IMR-90 (cell line): Measurements from ENCODE around the gene HLA-DMB. TPM values are rescaled to one million over a fixed set of nuclear protein-coding genes. Genes with fewer than 3 reads are reported as not detected.

Experiments used
- ATAC-seq: fragments of 200-7000 bp; cut with Tn5 transposase; 2 replicates; pipeline ENCODE4 v1.9.1; 2020; ENCODE audit warnings: low read depth, mild to moderate bottlenecking, moderate library complexity
- BruUV-seq: library from RNA; stranded (reverse); fragments of 400-500 nt; replicated peaks from 2 replicates; lab custom pipeline; 2021; lab: Mats Ljungman, UMichigan
- CTCF ChIA-PET: fragments of 300-600 bp; formaldehyde crosslinking; extraction: SDS; loops from one replicate; lab custom pipeline; 2021; ENCODE audit warnings: antibody characterized with exemption; lab: Yijun Ruan, JAX
- POLR2A ChIA-PET: fragments of 300-600 bp; sonication (Branson Sonifier 250); formaldehyde crosslinking; loops from one replicate; lab custom pipeline; 2022; ENCODE audit warnings: antibody characterized with exemption; ENCODE audit not compliant: unreplicated experiment; lab: Charles Lee
- DNase-seq: peaks from one replicate; pipeline ENCODE4 v3.0.0; 2013
- H2AFZ ChIP-seq: replicated peaks from 2 replicates; pipeline ENCODE3; 2013; ENCODE audit warnings: low read length, mild to moderate bottlenecking; ENCODE audit not compliant: poor library complexity
- H2AK5ac ChIP-seq: 2 replicates; pipeline ENCODE4 v1.6.1; 2013; ENCODE audit warnings: low read depth, low read length, inconsistent platforms
- H2AK9ac ChIP-seq: replicated peaks from 2 replicates; pipeline ENCODE3; 2013; ENCODE audit warnings: mild to moderate bottlenecking, low read depth, low read length, moderate library complexity; ENCODE audit not compliant: poor library complexity
- H2BK120ac ChIP-seq: 2 replicates; pipeline ENCODE4 v1.6.1; 2013; ENCODE audit warnings: low read depth, low read length, inconsistent platforms
- H2BK15ac ChIP-seq: 3 replicates; pipeline ENCODE4 v1.6.1; 2013; ENCODE audit warnings: low read depth, low read length, inconsistent platforms
- H2BK20ac ChIP-seq: 2 replicates; pipeline ENCODE4 v1.6.1; 2013; ENCODE audit warnings: low read depth, mild to moderate bottlenecking, inconsistent platforms, low read length, moderate library complexity
- H2BK5ac ChIP-seq: 2 replicates; pipeline ENCODE4 v1.6.1; 2013; ENCODE audit warnings: mild to moderate bottlenecking, low read depth, low read length, inconsistent platforms; ENCODE audit not compliant: poor library complexity, severe bottlenecking
- H3K14ac ChIP-seq: replicated peaks from 2 replicates; pipeline ENCODE4 v1.6.1; 2013; ENCODE audit warnings: low read depth, low read length, inconsistent platforms
- H3K18ac ChIP-seq: 2 replicates; pipeline ENCODE4 v1.6.1; 2013; ENCODE audit warnings: low read depth, low read length, control low read depth
- H3K23ac ChIP-seq: 2 replicates; pipeline ENCODE4 v1.6.1; 2013; ENCODE audit warnings: low read depth, low read length, inconsistent platforms
- H3K27ac ChIP-seq: 2 replicates; pipeline ENCODE4 v1.5.1; 2013; ENCODE audit warnings: mild to moderate bottlenecking, control low read depth, low read length; ENCODE audit not compliant: insufficient read depth
- H3K27me3 ChIP-seq: 2 replicates; pipeline ENCODE4 v1.6.1; 2013; ENCODE audit warnings: low read length; ENCODE audit not compliant: control insufficient read depth, insufficient read depth
- H3K36me3 ChIP-seq: 2 replicates; pipeline ENCODE4 v1.6.1; 2013; ENCODE audit warnings: low read length, mixed read lengths; ENCODE audit not compliant: control insufficient read depth, insufficient read depth
- H3K4ac ChIP-seq: 2 replicates; pipeline ENCODE4 v1.6.1; 2013; ENCODE audit warnings: low read depth, low read length, inconsistent platforms
- H3K4me1 ChIP-seq: 2 replicates; pipeline ENCODE4 v1.6.1; 2013; ENCODE audit warnings: low read length, mixed read lengths; ENCODE audit not compliant: control insufficient read depth, insufficient read depth
- H3K4me2 ChIP-seq: 2 replicates; pipeline ENCODE4 v1.6.1; 2013; ENCODE audit warnings: low read depth, mild to moderate bottlenecking, control low read depth, low read length, moderate library complexity
- H3K4me3 ChIP-seq: 2 replicates; pipeline ENCODE4 v1.5.1; 2013; ENCODE audit warnings: low read depth, mild to moderate bottlenecking, control low read depth, low read length, moderate library complexity; ENCODE audit not compliant: insufficient read depth
- H3K56ac ChIP-seq: 2 replicates; pipeline ENCODE4 v1.6.1; 2013; ENCODE audit warnings: low read length, inconsistent platforms; ENCODE audit not compliant: insufficient read depth; ENCODE audit errors: extremely low read depth
- H3K79me1 ChIP-seq, 2 experiments: 2 replicates each; pipeline ENCODE4 v1.6.1; 2013; ENCODE audit warnings: low read length in 2 of 2, inconsistent platforms in 1 of 2, low read depth in 1 of 2
- H3K9ac ChIP-seq: 2 replicates; pipeline ENCODE4 v1.6.1; 2013; ENCODE audit warnings: low read depth, low read length, control low read depth
- H3K9me1 ChIP-seq: 2 replicates; pipeline ENCODE4 v1.6.1; 2013; ENCODE audit warnings: low read length, inconsistent platforms; ENCODE audit not compliant: insufficient read depth
- H3K9me3 ChIP-seq: 2 replicates; pipeline ENCODE4 v1.6.1; 2013; ENCODE audit warnings: low read length; ENCODE audit not compliant: control insufficient read depth, insufficient read depth
- H4K20me1 ChIP-seq: 2 replicates; pipeline ENCODE4 v1.6.1; 2013; ENCODE audit warnings: low read length, inconsistent platforms; ENCODE audit not compliant: insufficient read depth
- H4K5ac ChIP-seq: 2 replicates; pipeline ENCODE4 v1.6.1; 2013; ENCODE audit warnings: mild to moderate bottlenecking, low read depth, low read length, control low read depth
- H4K8ac ChIP-seq, 2 experiments: 2 replicates each; pipeline ENCODE4 v1.6.1; 2013; ENCODE audit warnings: low read depth in 2 of 2, low read length in 2 of 2, control low read depth in 1 of 2, inconsistent platforms in 1 of 2
- H4K91ac ChIP-seq: 2 replicates; pipeline ENCODE4 v1.6.1; 2013; ENCODE audit warnings: low read depth, low read length, inconsistent platforms; ENCODE audit not compliant: insufficient read depth
- FOS ChIP-seq: fragments of 150-350 bp; IDR thresholded peaks from 2 replicates; pipeline ENCODE4 v1.6.1; 2016; ENCODE audit warnings: low read depth, low read length
- RAD21 ChIP-seq: IDR thresholded peaks from 2 replicates; pipeline ENCODE4 v1.6.1; 2012; ENCODE audit warnings: low read length, improper control_type of control experiment
- SMC3 ChIP-seq: fragments of 150-350 bp; IDR thresholded peaks from 2 replicates; pipeline ENCODE4 v1.6.1; 2016; ENCODE audit warnings: low read depth, mild to moderate bottlenecking, antibody characterized with exemption, low read length, moderate library complexity
- WGBS, 2 experiments: methylation state at CpG; one replicate each; pipeline versions ENCODE4 v1.1.5 to v1.1.7; 2013; ENCODE audit warnings: missing lambda C conversion rate in 2 of 2; ENCODE audit not compliant: insufficient read length in 1 of 2; ENCODE audit errors: extremely low coverage in 2 of 2; 5-methylcytosine and 5-hydroxymethylcytosine counted together
- dilution Hi-C: fragments of 300-500 bp; cut with HindIII; formaldehyde crosslinking; loops from one replicate; pipeline ENCODE4 v1.14.3; 2018; ENCODE audit warnings: low sequenced_read_pairs; ENCODE audit not compliant: unreplicated experiment
- in situ Hi-C: fragments of 300-500 bp; cut with MboI; formaldehyde crosslinking; loops from 3 replicates; pipeline ENCODE4 v1.14.3; 2019; ENCODE audit warnings: low sequenced_read_pairs, inconsistent platforms, mixed read lengths
- intact Hi-C: fragments of 100-400 bp; cut with micrococcal nuclease; formaldehyde crosslinking; loops from 2 replicates; pipeline ENCODE4 v1.10.0; 2022
- polyA plus RNA-seq, 3 experiments: library from polyadenylated mRNA; depleted of rRNA; stranded (reverse); fragments of >200 nt; gene quantifications; 2 replicates each; pipeline ENCODE4 v1.2.3, GENCODE V29; 2012; ENCODE audit warnings: low replicate concordance in 1 of 3
- total RNA-seq: library from RNA; depleted of rRNA; stranded (reverse); fragments of >200 nt; gene quantifications from 2 replicates; pipeline ENCODE4 v1.2.3, GENCODE V29; 2012
- TF ChIP-seq, protein P1 (sequence below): conservative IDR thresholded peaks from 2 replicates; pipeline ENCODE4 v1.5.1; 2012; ENCODE audit warnings: mild to moderate bottlenecking, low read depth, low read length, improper control_type of control experiment

Gene HLA-DMB
- total and polyA plus RNA-seq, 2 of the 4 experiments (the other 2 are of a cell fraction), result 0.18 to 0.19 TPM

DNA sequence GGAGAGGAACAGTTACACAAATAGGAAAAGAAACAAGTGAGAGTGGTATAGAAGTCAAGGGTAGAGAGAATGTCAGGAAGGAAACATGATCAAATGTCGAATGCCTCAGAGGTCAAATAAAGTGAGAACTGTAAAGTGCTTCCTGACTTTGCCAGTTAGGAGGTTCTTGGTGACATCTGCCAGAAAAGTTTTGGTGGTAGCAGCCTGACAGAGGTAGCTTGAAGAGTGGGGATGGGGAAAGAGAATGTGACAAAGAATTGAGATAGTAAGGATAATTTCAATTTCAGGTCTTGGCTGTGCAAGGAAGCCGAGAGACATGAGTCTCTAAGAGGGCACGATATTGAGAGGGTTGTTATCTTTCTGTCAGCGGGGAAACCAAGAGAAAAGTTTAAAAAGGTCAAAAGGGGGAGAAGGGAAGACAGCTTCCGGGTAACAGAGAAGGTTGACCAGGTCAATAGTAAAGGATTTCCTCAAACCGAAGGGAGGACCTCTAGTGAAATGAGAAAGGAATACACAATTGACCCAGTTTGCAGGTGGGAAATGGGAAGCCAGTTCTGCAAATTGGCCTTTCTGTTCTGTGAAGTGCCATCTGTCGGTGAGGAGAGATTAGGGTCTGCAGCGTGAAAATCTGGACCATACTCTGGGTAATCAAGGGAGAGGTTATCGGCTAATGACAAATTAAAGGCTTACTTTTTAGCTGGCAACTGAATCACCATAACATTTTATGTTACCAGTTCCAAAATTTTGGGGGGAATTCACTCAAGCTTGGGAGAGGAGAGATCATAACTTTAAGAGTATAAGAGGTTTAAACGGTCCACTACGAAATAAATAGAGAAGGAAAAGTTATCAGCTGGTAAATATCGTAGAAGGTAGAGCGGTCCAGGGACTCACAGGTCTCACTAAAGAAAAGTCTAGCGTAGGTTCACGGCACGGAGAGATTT is 26.6 kb upstream of the HLA-DMB start:
- H2BK20ac ChIP-seq, result peak overlapping the region; percentile 4; the same call in 1 of the 2 replicates
- peak overlapping the region; percentile 87 for H4K91ac ChIP-seq
- peaks cover 10 to 49% of the 10 kb centered on the region in 2 experiments; a peak in 3 of 4 replicates for H3K79me1 ChIP-seq
- peaks cover 8% of the 10 kb centered on the region for H4K20me1 ChIP-seq
- BruUV-seq, result TSS peak; percentile 38
- peak overlapping the region; percentile 80 for H3K4me3 ChIP-seq
- peak overlapping the region; percentile 96 for H3K14ac ChIP-seq
- POLR2A ChIA-PET, result no interaction called here
- H4K8ac ChIP-seq, result peak overlapping the region; percentile 91 to 100
- peak overlapping the region; percentile 62 for H3K18ac ChIP-seq
- H3K4me1 ChIP-seq, result peaks cover 4% of the 10 kb centered on the region; the same call in 1 of the 2 replicates
- H2BK5ac ChIP-seq, result peak overlapping the region; percentile 89
- peak overlapping the region; percentile 90 for H3K4me2 ChIP-seq
- peak overlapping the region; percentile 93 for H3K9ac ChIP-seq
- ATAC-seq, result no peak
- peak overlapping the region; percentile 95 for H3K4ac ChIP-seq
- H3K9me3 ChIP-seq, result no peaks in the 10 kb centered on the region
- peak overlapping the region; percentile 94 for H2AK5ac ChIP-seq
- peak overlapping the region; percentile 92 for H2AK9ac ChIP-seq
- peak; percentile 49 for DNase-seq
- peak overlapping the region; percentile 93 for H3K27ac ChIP-seq
- peaks cover 2% of the 10 kb centered on the region; the same call in 1 of the 2 replicates for H3K36me3 ChIP-seq
- 5% methylated on average over 10 of the region's 16 CpGs; no CpG with 5 or more reads in 1 of the 2 experiments for WGBS, 2 experiments
- H2AFZ ChIP-seq, result peak overlapping the region; percentile 97
- CTCF ChIA-PET, result interaction anchor here (0.6 to 2.2 kb wide), 8 partner anchors 10 to 99 kb away, joined by 3 to 10 read pairs (median 4); partner anchors contain the start of gene HLA-DMA
- TF ChIP-seq SMC3, result peak; percentile 43
- TF ChIP-seq FOS, result no peak
- TF ChIP-seq, protein P1, sequence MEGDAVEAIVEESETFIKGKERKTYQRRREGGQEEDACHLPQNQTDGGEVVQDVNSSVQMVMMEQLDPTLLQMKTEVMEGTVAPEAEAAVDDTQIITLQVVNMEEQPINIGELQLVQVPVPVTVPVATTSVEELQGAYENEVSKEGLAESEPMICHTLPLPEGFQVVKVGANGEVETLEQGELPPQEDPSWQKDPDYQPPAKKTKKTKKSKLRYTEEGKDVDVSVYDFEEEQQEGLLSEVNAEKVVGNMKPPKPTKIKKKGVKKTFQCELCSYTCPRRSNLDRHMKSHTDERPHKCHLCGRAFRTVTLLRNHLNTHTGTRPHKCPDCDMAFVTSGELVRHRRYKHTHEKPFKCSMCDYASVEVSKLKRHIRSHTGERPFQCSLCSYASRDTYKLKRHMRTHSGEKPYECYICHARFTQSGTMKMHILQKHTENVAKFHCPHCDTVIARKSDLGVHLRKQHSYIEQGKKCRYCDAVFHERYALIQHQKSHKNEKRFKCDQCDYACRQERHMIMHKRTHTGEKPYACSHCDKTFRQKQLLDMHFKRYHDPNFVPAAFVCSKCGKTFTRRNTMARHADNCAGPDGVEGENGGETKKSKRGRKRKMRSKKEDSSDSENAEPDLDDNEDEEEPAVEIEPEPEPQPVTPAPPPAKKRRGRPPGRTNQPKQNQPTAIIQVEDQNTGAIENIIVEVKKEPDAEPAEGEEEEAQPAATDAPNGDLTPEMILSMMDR, result peak; percentile 43
- peak; percentile 50 for TF ChIP-seq RAD21
- no peaks in the 10 kb centered on the region for H3K27me3 ChIP-seq
- intact Hi-C loops, result loop anchor here (2.0 kb wide), 1 partner anchor 73 kb away; no protein-coding TSS in a partner anchor
- peak overlapping the region; percentile 33; the same call in 1 of the 3 replicates for H2BK15ac ChIP-seq
- dilution Hi-C loops, result no loop called here
- in situ Hi-C loops, result loop anchor here (25.0 kb wide), 1 partner anchor 780 kb away; the partner anchor contains the start of genes AGER, AGPAT1, GPSM3 and PBX2
- H3K9me1 ChIP-seq, result no peaks in the 10 kb centered on the region; the same call in 1 of the 2 replicates
- H2BK120ac ChIP-seq, result peak overlapping the region; percentile 50
- peak overlapping the region; percentile 96 for H3K23ac ChIP-seq
- peak overlapping the region; percentile 76 for H4K5ac ChIP-seq
- peak overlapping the region; percentile 98 for H3K56ac ChIP-seq
